GM19025 (cell line): ENCODE measurements around the gene PARD3B.

Experiments
- ATAC-seq: cut with Tn5 transposase; IDR thresholded peaks from one replicate; pipeline ENCODE4 v1.9.1; 2021; ENCODE audit warnings: mild to moderate bottlenecking, low read depth, moderate library complexity; ENCODE audit not compliant: unreplicated experiment

The PARD3B gene

DNA sequence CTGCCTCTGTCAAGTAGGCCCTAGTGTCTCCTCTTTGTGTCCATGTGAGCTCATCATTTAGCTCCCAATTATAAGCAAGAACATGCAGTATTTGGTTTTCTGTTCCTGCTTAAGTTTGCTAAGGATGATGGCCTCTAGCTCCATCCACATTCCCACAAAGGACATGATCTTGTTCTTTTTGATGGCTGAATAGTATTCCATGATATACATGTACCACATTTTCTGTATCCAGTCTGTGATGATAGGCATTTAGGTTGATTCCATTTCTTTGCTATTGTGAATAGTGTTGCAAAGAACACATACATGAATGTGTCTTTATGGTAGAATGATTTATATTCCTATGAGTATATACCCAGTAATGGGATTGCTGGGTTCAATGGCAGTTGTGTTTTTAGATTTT lies 263.2 kb downstream of the PARD3B start:
- no peak for ATAC-seq

DNA sequence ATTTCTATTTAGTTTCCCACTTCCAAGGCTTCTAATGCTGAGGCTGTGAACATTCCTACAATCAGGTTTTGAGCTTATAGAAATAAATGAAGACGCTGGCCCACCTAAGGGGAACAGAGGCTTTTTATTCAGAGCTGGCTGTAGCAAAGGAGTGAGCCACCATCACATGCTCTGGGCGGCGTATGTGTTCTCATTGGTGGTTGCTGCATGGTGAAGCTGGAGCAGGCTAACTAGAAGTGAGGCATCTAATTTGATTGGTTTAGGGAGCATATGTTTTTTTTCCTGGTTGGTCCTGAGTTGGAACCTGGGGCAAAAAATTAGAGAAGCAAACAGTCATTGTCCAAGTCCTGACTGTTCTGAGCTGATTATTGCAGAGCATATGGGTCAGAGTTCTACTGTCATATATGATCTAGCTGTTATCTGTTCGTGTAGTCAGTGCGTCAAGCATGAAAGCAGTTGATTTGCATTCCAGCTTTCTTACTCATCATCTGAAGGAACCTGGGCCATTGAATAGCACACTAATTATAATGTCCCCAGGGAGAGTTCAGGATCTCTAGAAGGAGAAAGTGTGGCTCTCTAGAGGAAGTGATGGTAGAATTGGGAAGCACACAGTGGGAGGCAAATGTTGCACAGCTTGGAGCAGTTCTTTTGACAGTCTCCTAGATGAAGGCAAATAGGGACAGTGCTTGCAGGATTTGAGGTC lies 279.6 kb downstream of the PARD3B start:
- no peak for ATAC-seq

- no peak for ATAC-seq
Measured at GRCh38 chr2:204825681-204826080, 280.4 kb downstream of the PARD3B start.

- no peak for ATAC-seq
Measured at GRCh38 chr2:204827701-204828590, 282.7 kb downstream of the PARD3B start.

DNA sequence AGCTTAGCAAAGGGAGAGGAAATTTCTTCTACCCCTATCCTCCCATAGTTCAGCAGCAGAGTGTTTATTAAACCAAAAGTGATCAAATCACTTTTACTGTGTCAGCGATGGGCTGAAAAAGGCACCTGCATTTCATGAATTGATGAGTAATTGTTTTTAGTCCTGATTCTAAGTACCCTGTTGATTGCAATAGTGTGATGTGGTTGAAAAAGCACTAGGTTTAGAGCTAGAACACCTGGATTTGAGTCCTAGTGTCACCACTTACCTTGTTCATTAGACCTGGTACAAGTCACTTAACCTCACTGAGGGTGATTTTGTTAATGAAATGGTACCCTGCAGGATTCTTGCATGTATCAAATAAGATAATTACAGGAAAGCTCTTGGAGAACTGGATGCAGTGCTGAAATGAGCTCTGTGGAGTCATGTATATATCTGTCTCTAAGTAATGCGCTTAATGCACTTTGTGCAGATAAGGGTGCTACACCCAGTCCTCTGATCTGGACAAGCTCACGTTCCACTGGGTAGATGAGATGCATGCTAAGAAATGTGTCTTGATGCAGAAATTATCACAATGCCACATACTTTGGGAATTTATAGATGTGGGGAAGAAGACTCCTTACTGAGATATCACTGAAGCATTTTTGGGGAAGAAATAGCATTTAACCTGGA lies 289.6 kb downstream of the PARD3B start:
- ATAC-seq: no peak

DNA sequence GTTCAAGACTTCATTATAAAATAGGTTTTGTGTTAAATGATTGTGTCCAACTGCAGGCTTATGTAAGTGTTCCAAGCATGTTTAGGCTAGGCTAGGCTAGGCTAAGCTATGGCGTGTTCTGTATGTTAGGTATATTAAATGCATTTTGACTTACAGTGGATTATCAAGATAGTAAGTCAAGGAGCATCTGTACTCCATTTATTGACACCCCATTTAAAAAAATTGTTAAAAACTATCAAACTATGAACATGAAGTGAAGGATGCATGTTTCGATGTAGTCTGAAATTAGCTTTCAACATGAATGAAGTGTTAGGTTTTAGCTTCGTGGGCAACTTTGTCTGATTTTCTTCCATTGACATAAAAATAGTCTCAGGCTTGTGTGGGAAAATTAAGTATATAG lies 290.5 kb downstream of the PARD3B start:
- no peak for ATAC-seq

- ATAC-seq: no peak
Measured at GRCh38 chr2:204840504-204840903, 295.2 kb downstream of the PARD3B start.

- ATAC-seq: no peak
Measured at GRCh38 chr2:204842068-204842467, 296.8 kb downstream of the PARD3B start.

DNA sequence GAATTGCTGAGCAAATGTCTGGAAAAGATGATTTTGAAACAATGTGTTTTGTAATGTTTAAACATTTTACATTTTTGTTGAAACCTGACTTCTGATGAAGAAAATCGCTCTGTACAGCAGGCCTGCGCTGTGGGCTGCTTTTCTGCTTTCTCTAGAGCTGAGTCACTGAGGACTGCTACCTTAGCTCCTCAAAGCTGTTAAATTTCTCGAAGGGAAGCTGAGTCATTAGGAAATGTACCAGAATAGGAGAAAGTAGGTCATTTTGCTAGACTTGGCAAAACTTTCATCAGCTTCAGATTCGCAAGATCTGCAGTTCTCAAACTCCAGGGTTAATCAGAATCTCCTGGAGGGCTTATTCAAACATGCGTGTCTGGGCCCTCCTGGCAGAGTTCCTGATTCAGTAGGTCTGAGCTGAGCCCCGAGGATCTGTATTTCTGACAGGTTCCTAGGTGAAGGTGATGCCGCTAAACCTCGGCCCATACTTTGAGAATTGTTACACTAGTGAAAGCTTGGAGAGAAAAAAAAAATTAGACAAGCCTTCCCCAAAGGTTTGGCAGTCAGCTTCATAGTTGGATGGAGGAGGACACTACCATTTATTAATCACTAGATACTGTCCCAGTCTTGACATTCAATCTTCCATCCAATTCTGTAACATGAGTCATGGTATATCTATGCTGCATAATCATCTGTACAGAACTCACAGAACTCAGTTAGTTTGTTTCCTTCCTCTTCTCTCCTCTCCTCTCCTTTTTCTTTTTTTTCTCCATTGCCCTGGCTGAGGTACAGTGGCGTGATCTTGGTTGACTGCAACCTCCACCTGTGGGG lies 297.6 kb downstream of the PARD3B start:
- ATAC-seq: no peak

DNA sequence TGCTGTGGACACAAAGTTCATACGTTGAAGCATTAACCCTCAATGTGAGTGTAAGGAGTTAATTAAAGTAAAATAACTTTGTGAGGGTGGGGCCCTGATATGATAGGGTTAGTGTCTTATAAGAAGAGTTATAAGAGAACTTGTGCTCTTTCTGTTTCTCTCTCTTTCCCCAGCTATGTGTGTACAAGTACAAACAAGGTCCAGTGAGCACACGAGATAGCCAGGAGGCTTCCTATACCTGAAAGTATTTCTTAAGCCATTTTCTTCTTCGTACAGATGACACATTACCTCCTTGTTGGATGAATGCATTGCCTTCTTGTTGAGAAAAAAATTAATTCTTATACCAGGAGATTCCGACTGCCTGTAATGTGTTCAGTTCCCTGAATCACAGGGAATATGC lies 301.2 kb downstream of the PARD3B start:
- ATAC-seq: no peak

DNA sequence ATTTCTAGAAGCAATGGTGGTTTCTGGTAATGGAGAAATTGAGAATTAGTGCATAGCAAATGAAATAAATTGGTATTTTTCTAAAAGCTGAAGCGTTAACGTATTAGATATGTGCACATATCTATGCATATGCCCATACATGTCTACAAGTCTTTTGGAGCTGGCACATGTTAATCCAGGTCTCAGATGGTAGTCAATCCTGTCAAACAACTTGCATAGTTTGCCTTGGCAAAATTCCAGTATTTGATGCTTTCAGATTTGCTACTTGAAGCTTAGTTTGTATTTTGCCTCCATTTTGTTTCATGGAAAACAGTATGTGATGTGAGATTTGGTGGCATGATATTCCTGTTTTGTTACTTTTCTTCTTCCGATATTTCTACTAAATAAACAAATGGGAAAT lies 304.6 kb downstream of the PARD3B start:
- ATAC-seq: no peak

DNA sequence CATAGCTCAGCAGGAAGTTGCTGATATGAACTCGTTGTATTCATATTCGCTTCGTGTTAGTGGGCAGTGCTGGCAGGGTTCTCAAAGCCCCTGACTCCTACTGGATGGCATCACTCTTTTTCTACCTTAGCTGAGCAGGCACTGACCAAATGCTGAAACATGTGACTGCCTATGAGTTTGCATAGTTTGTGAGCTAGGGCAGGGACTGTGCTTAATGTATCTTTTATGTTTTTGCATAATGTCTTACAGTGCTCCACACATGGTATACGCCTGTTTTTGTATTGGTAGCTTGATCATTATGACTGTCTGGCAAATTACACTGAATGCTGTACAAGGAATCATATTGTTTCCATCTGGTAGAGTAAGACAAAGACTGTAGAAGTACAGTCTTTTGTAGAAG lies 305.3 kb downstream of the PARD3B start:
- no peak for ATAC-seq

GRCh38 chr2:204853905-204854304 lies 308.6 kb downstream of the PARD3B start:
- ATAC-seq: no peak

DNA sequence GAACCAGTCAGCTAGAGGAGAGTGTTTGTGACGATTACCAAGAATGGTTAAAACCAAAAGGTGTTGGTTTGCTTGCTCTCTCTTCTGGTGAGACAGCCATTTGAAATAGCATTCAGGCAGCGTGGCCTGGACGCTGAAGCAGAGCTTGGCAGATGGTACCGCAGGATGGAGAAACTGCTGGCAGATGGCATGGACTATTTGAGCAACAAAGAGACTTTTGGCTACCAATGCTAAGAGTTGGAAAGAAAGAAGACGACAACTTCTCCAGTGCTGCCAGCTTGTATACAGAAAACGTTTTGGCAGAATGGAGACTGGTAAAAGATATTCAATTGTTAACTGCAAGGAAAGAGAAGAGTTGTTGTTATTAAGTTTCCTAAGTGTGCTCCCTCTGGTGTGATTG lies 315.0 kb downstream of the PARD3B start:
- no peak for ATAC-seq

GRCh38 chr2:204862809-204863208 lies 317.5 kb downstream of the PARD3B start:
- ATAC-seq: no peak

GRCh38 chr2:204863336-204863735 lies 318.1 kb downstream of the PARD3B start:
- ATAC-seq: no peak

- no peak for ATAC-seq
Measured at GRCh38 chr2:204869132-204869823, 324.0 kb downstream of the PARD3B start.

- ATAC-seq: no peak
Measured at GRCh38 chr2:204870053-204870452, 324.8 kb downstream of the PARD3B start.

DNA sequence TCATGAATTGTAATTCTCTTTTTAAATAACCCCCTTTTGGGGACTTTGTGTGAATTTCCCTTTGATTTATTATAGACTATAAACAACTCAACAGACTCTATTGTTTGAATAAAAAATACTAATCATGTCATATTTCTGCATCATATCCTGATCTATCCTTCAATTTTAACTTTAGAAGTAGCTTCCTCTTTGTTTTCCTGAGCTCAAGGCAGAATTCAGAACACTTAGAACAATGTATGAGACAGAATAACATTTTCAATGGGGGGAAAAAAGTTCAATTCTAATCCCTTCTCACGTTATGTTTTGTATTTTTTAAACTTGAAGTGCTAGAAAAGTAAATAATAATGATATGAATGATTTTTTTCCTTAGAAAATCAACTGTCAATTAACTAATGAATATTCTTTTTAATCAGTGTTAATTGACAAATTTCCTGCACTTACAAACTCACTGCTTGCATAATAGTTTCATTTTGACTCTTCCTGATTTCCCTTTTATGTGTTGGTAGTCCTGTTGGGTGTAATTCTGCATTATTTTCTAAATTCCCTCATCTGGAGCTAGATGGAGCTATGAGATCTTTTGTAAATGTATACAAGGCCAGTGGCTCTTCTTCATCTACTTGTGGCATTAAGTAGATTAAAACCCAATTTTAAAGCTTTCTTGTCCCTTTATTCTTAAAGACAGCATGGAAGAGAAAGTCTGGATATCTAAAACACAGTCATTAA lies 326.1 kb downstream of the PARD3B start:
- ATAC-seq: no peak
